Measurements from ENCODE around the gene KRTAP1-1.

- TF ChIP-seq TCF7 (CRISPR knock-in tag; IDR thresholded peaks at IDR 0.05; ENCODE audit: low read depth) (no peak), CTCF (IDR thresholded peaks at IDR 0.05) (no peak), ATF6 (CRISPR knock-in tag; IDR thresholded peaks at IDR 0.05) (no peak), MAX (CRISPR knock-in tag; IDR thresholded peaks at IDR 0.05) (no peak), ZNF138 (CRISPR knock-in tag; conservative IDR thresholded peaks at IDR 0.05) (no peak), NR2C2 (CRISPR knock-in tag; IDR thresholded peaks at IDR 0.05) (no peak), CBFB (CRISPR knock-in tag; IDR thresholded peaks at IDR 0.05; ENCODE audit: low read depth) (no peak), NFYB (CRISPR knock-in tag; conservative IDR thresholded peaks at IDR 0.05; ENCODE audit: low read depth) (no peak)
Measured at GRCh38 chr17:41013181-41013580, 28.1 kb downstream of the KRTAP1-1 start.
